ENCODE results near the gene ARRB1.
A peak's percentile ranks its signal among the peaks of the same experiment; 100 is the strongest.
"Not testable (repeated sequence)": the region's sequence is repeated elsewhere in the genome, so short reads cannot be mapped to it uniquely, and the experiment has no call there.

The ARRB1 gene

DNA sequence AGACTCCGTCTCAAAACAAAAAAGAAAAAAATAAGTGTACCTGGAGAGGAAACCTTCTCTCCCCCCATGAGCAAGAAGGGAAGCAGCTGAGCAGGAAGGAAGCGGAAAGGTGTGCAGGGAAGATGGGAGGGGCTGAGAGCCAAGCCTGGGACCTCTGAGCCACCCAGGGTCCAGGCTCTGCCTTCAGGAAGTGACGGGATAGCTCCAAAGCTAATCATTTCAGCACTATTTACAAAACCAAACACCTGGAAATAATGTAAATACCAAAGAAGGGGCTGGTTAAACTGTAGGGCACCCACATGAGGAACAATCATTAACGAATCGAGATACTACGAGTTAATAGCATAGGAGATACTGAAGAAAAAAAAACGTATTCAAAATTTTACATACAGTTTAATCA is 27.9 kb downstream of the ARRB1 start:
- DNase-seq, result no peak

GRCh38 chr11:75320643-75321042 is 30.8 kb downstream of the ARRB1 start:
- DNase-seq, result no peak

DNA sequence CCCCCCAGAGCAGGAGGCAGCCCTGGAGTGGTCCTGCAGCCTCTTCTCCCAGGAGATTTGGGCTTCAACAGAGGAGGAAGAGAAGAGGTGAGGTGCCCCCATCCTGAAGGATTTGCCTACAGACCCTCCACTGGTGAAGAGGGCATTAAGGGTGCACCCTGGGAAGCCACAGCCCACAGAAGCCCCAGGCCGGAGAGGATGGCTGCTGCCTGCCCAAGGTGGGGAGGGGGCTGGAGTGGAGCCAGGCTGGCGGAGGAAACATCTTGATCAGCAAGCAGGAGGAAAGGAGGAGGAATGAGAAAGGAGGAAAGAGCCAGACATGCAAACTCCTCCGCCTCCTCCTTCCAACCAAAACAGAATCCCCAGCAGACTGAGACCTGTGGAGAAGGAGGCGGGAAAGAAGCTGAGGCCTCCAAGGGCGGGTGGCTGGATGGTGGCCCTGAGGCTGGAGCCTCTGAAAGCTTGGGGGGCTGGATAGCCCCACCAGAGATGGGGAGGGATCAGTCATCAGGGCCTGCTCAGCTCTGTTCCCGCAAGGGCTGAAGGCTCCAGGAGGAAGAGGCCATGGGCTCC is 31.3 kb downstream of the ARRB1 start:
- no peak for DNase-seq

DNA sequence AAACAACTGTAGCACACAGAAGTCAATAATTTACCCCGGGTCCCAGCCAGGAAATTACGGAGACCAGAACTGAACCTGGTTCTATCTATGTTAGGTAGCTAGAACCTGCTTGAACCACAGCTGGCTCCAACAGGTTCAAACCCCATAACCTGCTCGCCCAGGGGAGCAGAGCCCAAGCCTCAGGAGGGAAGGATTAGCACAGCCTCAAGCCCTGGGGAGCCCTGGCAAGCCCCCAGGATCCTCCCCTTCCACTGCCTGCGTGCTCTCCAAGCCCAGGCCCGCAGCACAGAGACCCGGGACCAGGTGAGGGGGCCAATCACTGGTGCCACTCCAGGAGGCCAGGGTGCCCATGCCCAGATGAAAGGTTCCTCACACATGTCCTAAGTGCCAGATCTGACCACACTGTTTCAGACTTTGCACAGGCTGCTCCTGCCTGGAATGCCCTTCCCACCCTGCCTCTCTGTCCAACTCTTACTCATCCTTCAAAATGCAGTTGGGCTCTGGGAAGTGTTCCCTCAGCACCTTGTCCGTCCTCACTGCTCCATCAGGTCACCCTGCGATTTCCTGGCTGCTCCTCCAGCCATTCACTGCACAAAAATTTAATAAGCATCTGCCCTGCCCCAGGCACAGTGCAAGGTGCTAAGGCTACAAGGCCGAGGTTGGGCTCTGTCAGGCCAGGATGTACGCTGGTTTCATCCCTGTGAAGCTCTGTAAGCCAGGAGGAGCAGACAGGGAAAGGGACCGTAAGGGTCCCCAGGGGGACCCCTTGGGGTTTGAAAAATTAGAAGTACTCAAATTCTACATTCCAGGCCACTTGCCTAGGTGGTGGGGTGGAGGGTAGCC is 32.2 kb downstream of the ARRB1 start:
- DNase-seq, result peak in 1 of 14 donors; percentile 30

GRCh38 chr11:75317446-75318122 is 33.9 kb downstream of the ARRB1 start:
- peak in 1 of 14 donors; percentile 86 for DNase-seq

DNA sequence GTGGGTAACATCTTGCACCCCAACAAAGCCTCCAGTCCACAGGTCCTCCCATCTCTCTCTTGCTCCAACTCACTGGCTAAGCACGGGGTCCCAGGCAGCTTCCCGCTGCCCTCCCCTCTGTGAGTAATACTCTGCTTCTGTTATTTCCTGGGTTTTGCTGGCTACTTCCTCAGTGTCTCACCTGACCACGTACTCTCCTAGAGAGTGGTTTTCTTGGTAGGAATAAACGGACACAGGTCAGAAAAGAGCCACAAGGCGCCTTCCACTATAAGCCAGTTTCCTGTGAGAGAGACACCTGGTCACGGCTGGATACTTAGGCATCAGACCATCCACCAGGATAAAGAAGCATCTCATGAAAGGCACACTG is 36.0 kb downstream of the ARRB1 start:
- DNase-seq, result no peak

DNA sequence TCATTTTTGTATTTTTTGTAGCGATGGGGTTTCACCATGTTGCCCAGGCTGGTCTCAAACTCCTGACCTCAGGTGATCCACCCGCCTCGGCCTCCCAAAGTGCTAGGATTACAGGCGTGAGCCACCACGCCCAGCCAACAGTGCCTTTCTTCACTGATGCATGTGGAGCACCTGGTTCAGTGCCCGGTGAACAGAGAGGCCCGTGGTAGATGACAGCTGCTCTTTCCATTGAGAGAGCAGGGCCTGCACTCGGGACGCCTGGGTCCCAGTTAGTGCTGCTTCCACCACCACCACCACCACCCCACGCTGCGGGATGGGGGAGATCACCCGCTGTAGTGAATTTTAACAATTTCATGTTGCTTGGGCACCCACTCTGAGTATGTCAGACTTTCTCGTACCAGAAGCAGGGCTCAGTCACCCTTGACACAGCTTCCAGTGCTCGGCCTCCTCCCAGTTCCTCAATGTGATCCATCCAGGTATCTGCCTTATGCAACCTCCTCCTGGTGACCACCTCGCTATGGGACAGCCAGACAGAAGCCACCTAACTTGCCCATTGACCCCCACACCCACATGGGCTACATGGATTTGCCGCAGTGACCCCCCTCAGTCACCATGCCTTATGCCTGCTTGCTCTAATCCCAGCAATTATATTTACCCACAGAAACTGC is 36.6 kb downstream of the ARRB1 start:
- no peak for DNase-seq

GRCh38 chr11:75313513-75314272 is 37.8 kb downstream of the ARRB1 start:
- no peak for DNase-seq

- no peak for DNase-seq
Observed at GRCh38 chr11:75312346-75312745, 39.1 kb downstream of the ARRB1 start.

- peak in 6 of 14 donors; percentile 16 to 70 (median 45) for DNase-seq
Observed at GRCh38 chr11:75311858-75312288, 39.6 kb downstream of the ARRB1 start.

DNA sequence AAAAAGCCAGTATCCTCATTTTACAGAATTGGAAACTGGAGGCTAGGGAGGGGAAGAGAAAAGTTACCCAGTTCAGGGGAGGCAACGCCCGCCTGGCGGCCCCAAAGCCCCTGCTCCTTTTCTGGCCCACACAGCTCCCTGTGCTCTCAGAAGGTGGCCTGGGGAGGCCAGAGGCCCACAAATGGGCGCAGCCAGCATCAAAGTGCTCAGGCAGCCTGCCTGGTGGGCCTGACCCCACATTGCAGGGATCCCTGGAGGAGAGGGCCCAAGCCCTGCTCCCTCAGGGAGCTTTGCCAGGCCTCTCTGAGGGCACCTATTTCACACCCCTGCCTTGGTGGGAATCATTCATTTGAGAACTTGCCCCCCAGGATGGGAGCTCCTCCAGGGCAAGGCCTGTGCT is 42.5 kb downstream of the ARRB1 start:
- DNase-seq, result no peak

DNA sequence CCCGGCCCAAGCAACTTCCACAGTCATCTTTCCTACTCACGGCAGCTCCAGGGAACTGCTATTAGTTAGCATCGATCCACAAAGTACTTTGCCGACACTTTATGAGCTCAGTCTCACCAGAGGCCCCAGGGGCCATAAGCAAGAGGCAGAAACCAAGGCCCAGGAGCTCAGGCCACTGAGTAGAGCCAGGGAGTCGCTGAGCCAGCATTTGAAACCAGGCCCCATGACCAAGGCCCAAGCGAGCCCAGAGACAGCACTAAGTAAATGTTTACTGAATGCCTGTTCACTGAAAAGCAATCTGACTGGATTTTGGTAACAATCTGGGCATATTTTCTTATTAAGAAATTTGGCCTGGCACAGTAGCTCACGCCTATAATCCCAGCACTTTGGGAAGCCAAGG is 43.3 kb downstream of the ARRB1 start:
- no peak for DNase-seq

DNA sequence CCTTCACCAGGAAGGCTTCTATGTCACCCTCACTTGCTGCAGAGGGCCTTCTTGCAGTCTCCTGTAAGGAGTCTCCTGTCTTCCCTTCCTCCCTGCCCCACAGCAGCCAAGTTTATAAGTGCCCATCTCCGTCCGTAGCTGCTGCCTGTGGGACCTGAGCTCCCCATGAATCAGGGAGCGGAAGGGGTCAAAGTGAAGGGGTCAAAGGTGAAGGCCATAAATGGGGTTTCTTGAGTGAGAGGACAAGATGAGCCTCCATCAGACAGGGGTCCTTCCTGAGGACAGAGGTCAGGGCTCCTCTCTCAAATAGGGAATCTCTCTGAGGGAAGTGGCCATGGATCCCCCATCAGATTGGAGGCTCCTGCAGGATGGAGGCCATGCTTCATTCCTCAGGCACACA is 44.4 kb downstream of the ARRB1 start:
- no peak for DNase-seq

DNA sequence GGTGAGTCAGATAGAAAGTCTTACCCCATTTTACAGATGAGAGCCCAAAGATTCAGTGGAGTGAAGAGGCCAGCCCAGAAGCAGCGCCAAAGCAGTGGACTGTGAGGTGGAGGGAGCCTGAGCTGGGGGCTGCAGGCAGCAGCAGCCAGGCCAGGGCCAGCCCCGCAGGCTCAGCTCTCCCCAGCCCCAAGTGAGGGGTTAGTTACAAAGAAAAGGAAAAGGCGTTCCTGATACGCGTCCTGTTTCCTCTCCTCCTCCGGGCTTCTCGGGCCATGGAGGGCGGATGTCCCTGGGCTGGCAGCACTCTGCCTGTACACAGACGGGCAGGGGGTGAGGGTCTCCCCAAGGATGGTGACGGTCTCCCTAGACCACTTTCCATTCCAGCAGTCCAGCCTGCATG is 44.9 kb downstream of the ARRB1 start:
- no peak for DNase-seq

DNA sequence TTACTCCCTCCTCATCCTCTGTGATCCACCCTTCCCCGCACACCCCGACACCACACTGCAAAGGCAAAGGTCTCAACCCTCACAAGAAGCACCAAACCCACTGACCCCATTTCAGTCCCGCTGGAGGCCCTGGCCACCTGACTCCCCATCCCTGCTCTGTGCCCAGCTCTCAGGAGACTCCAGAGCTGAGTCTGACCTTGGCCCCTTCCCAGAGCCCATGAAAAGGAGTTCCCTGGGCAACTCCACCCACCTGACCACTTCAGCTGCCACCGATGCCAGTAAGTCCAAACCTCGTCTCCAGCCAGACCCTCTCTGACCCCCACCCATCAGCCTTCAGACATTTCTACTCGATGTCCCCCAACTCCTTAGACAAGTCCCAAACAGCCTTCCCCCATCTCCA is 45.5 kb downstream of the ARRB1 start:
- DNase-seq, result peak in 3 of 14 donors; percentile 3 to 40 (median 16)

DNA sequence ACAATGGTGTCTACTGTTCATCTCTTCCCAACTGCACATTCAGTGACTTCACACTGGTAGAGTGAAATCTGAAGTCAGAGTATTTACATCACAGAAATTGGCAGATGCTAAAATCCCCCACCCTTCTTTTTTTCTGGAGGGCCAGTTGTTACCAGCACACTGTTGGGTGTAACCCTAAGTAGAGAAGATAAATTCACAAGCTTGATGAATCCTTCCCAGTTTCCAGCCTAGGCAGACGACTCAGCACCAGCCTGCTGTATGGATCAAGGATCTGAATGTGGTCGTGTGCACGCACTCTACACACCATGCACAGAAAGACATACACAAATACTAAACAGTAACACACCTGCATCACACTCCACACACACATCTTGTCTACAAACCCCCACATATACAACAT is 46.0 kb downstream of the ARRB1 start:
- DNase-seq, result no peak

GRCh38 chr11:75304941-75305340 is 46.5 kb downstream of the ARRB1 start:
- not testable (repeated sequence) for DNase-seq

DNA sequence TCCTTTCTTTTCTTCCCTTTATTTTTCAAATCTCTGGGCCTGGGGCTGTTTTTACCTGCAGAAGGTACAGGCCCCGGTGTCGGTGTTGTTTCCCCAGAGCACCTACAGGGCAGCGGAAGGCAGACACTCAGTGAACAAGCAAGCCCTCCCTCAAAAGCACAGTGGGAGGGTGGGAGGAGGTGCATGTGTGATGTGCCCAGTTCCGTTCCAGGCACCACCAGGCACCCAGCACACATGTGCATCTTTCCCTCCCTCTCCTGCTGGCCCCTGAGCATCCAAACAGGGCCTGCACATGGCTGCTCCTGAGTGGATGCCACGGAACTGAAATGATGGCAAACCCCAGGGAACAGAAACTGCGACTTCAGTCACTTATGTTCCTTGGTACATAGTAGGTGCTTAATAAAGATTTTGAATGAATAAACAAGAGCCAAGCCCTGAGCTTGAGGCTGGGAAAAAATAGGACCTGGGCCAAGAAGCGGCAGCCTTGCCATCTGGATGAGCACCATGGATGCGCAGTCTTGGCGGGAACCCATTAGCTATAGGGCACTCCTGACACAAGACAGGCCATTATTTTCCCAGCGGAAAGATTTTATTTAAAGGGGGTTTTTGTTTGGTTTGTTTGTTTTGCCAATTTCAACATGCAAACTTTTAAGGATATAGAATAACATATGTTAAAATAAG is 47.8 kb downstream of the ARRB1 start:
- peak in 4 of 14 donors; percentile 23 to 83 (median 45) for DNase-seq

- peak in 2 of 14 donors; percentile 35 to 61 for DNase-seq
Observed at GRCh38 chr11:75302371-75302770, 49.1 kb downstream of the ARRB1 start.

- DNase-seq, result peak in 3 of 14 donors; percentile 28 to 90 (median 41)
Observed at GRCh38 chr11:75301601-75302345, 49.7 kb downstream of the ARRB1 start.

DNA sequence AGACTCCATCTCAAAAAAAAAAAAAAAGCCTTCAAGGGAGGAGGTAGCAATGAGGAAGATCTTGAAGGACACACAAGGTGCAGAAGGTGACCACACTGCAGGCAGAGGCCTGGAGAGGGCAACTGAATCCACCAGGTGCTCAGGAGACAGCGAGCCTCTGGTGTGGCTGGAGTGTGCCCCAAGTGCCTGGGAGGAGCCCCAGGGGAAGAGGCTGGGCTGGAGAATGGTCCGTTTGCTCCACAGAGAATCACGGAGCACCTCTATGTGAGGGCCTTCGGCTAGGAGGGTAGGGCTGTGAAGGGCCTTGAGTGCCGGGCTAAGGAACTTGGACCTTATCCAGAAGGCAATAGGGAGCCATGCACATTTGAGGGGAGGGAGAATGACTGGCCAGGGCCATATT is 50.3 kb downstream of the ARRB1 start:
- DNase-seq, result peak in 1 of 14 donors; percentile 52

All from C1 segment of cervical spinal cord (tissue), 14 donors.